WTC11 (cell line): ENCODE results near the gene PHOSPHO1. TPM values are rescaled to one million over a fixed set of nuclear protein-coding genes. Genes with fewer than 3 reads are reported as not detected.

Experiments
- ATAC-seq: fragments of 200-7000 bp; cut with Tn5 transposase; 2 replicates; pipeline ENCODE4 v1.10.0; 2021; ENCODE audit warnings: mild to moderate bottlenecking, moderate library complexity
- CTCF ChIA-PET: fragments of 300-600 bp; sonication (Branson Sonifier 250); formaldehyde crosslinking; loops from one replicate; lab custom pipeline; 2021; ENCODE audit warnings: antibody characterized with exemption; lab: Charles Lee
- POLR2A ChIA-PET: fragments of 350-600 bp; sonication (Branson Sonifier 250); formaldehyde crosslinking; loops from one replicate; lab custom pipeline; 2021; ENCODE audit warnings: antibody characterized with exemption; lab: Charles Lee
- DNase-seq: peaks from one replicate; pipeline ENCODE4 v3.0.0; 2021; ENCODE audit warnings: low spot score
- H3K27ac Mint-ChIP-seq: 2 replicates; pipeline ENCODE4 v1.8.0; 2021; ENCODE audit warnings: mixed read lengths
- H3K27me3 Mint-ChIP-seq: 2 replicates; pipeline ENCODE4 v1.8.0; 2021; ENCODE audit warnings: low read depth, mild to moderate bottlenecking, moderate library complexity, mixed read lengths
- H3K36me3 Mint-ChIP-seq: 2 replicates; pipeline ENCODE4 v1.8.0; 2021; ENCODE audit warnings: mixed read lengths
- H3K4me1 Mint-ChIP-seq: 2 replicates; pipeline ENCODE4 v1.8.0; 2022; ENCODE audit warnings: mixed read lengths
- H3K4me3 Mint-ChIP-seq: 2 replicates; pipeline ENCODE4 v1.8.0; 2021; ENCODE audit warnings: mild to moderate bottlenecking, moderate library complexity, mixed read lengths
- H3K9me3 Mint-ChIP-seq: 2 replicates; pipeline ENCODE4 v1.8.0; 2021; ENCODE audit warnings: mixed read lengths
- CBFB ChIP-seq: sonication (generic); formaldehyde crosslinking; IDR thresholded peaks from 2 replicates; pipeline ENCODE4 v1.8.1; 2022; ENCODE audit warnings: mild to moderate bottlenecking, low read depth, missing genetic modification reagents
- ELF4 ChIP-seq: sonication (generic); formaldehyde crosslinking; IDR thresholded peaks from 2 replicates; pipeline ENCODE4 v1.8.1; 2022; ENCODE audit warnings: low read depth, mild to moderate bottlenecking, moderate library complexity, missing genetic modification reagents
- FOXK1 ChIP-seq: sonication (generic); formaldehyde crosslinking; IDR thresholded peaks from 2 replicates; pipeline ENCODE4 v1.8.0; 2022; ENCODE audit warnings: mild to moderate bottlenecking, moderate library complexity, missing genetic modification reagents
- HMGA2 ChIP-seq: fragments of 250-450 bp; sonication (Bioruptor Pico); IDR thresholded peaks from 2 replicates; pipeline ENCODE4 v1.4.0; 2021; ENCODE audit warnings: mild to moderate bottlenecking, moderate library complexity
- NFE2L1 ChIP-seq: sonication (generic); formaldehyde crosslinking; IDR thresholded peaks from 2 replicates; pipeline ENCODE4 v1.8.1; 2023; ENCODE audit warnings: missing genetic modification reagents
- NFYB ChIP-seq: sonication (generic); formaldehyde crosslinking; conservative IDR thresholded peaks from 2 replicates; pipeline ENCODE4 v1.8.0; 2022; ENCODE audit warnings: low read depth, missing genetic modification reagents
- NR2C2 ChIP-seq: sonication (generic); formaldehyde crosslinking; IDR thresholded peaks from 2 replicates; pipeline ENCODE4 v1.8.0; 2022; ENCODE audit warnings: mild to moderate bottlenecking, missing genetic modification reagents
- NR3C1 ChIP-seq: sonication (generic); formaldehyde crosslinking; conservative IDR thresholded peaks from 2 replicates; pipeline ENCODE4 v1.8.1; 2023; ENCODE audit warnings: low read depth, mild to moderate bottlenecking, missing genetic modification reagents
- SMAD3 ChIP-seq: sonication (generic); formaldehyde crosslinking; IDR thresholded peaks from 2 replicates; pipeline ENCODE4 v1.8.0; 2022; ENCODE audit warnings: missing genetic modification reagents, mild to moderate bottlenecking, borderline replicate concordance
- SMAD4 ChIP-seq: sonication (generic); formaldehyde crosslinking; IDR thresholded peaks from 2 replicates; pipeline ENCODE4 v1.8.0; 2022; ENCODE audit warnings: mild to moderate bottlenecking, missing genetic modification reagents
- TCF7 ChIP-seq: sonication (generic); formaldehyde crosslinking; IDR thresholded peaks from 2 replicates; pipeline ENCODE4 v1.8.0; 2022; ENCODE audit warnings: mild to moderate bottlenecking, low read depth, missing genetic modification reagents, moderate library complexity
- TEAD4 ChIP-seq: sonication (generic); formaldehyde crosslinking; IDR thresholded peaks from 2 replicates; pipeline ENCODE4 v1.8.0; 2022; ENCODE audit warnings: mild to moderate bottlenecking, missing genetic modification reagents
- ZNF232 ChIP-seq: sonication (generic); formaldehyde crosslinking; IDR thresholded peaks from 2 replicates; pipeline ENCODE4 v1.8.0; 2022; ENCODE audit warnings: mild to moderate bottlenecking, missing genetic modification reagents
- ZNF416 ChIP-seq: fragments of 250-450 bp; sonication (Bioruptor Pico); IDR thresholded peaks from 2 replicates; pipeline ENCODE4 v1.9.0; 2021; ENCODE audit warnings: mild to moderate bottlenecking, inconsistent platforms
- ZNF671 ChIP-seq: fragments of 250-450 bp; sonication (Bioruptor Pico); IDR thresholded peaks from 2 replicates; pipeline ENCODE4 v1.8.0; 2021; ENCODE audit warnings: mild to moderate bottlenecking
- total RNA-seq: library from RNA; stranded (reverse); gene quantifications from 3 replicates; pipeline ENCODE4 v1.2.3, GENCODE V29; 2021
- TF ChIP-seq, protein P1 (sequence below): sonication (generic); formaldehyde crosslinking; IDR thresholded peaks from 2 replicates; pipeline ENCODE4 v1.8.0; 2023; ENCODE audit warnings: mild to moderate bottlenecking, missing genetic modification reagents
- TF ChIP-seq, protein P2 (sequence below): fragments of 200-600 bp; IDR thresholded peaks from 2 replicates; pipeline ENCODE4 v1.8.0; 2022; ENCODE audit warnings: antibody characterized with exemption
- TF ChIP-seq, protein P3 (sequence below): sonication (generic); formaldehyde crosslinking; conservative IDR thresholded peaks from 2 replicates; pipeline ENCODE4 v1.8.1; 2022; ENCODE audit warnings: mild to moderate bottlenecking, missing genetic modification reagents
- TF ChIP-seq, protein P4 (sequence below): sonication (generic); formaldehyde crosslinking; IDR thresholded peaks from 2 replicates; pipeline ENCODE4 v1.8.1; 2023; ENCODE audit warnings: mild to moderate bottlenecking, moderate library complexity, missing genetic modification reagents
- TF ChIP-seq, protein P5 (sequence below): sonication (generic); formaldehyde crosslinking; IDR thresholded peaks from 2 replicates; pipeline ENCODE4 v1.8.1; 2023; ENCODE audit warnings: mild to moderate bottlenecking, missing genetic modification reagents
- TF ChIP-seq, protein P6 (sequence below): sonication (generic); formaldehyde crosslinking; IDR thresholded peaks from 2 replicates; pipeline ENCODE4 v1.8.1; 2022; ENCODE audit warnings: missing genetic modification reagents, borderline replicate concordance
- TF ChIP-seq, protein P7 (sequence below): sonication (generic); formaldehyde crosslinking; IDR thresholded peaks from 2 replicates; pipeline ENCODE4 v1.8.1; 2023; ENCODE audit warnings: mild to moderate bottlenecking, missing genetic modification reagents
- TF ChIP-seq, protein P8 (sequence below): fragments of 250-450 bp; sonication (Bioruptor Pico); conservative IDR thresholded peaks from 2 replicates; pipeline ENCODE4 v1.9.0; 2021; ENCODE audit warnings: mild to moderate bottlenecking

The PHOSPHO1 gene
- total RNA-seq, 1 experiment from 2014 or later = 0.81 TPM

DNA sequence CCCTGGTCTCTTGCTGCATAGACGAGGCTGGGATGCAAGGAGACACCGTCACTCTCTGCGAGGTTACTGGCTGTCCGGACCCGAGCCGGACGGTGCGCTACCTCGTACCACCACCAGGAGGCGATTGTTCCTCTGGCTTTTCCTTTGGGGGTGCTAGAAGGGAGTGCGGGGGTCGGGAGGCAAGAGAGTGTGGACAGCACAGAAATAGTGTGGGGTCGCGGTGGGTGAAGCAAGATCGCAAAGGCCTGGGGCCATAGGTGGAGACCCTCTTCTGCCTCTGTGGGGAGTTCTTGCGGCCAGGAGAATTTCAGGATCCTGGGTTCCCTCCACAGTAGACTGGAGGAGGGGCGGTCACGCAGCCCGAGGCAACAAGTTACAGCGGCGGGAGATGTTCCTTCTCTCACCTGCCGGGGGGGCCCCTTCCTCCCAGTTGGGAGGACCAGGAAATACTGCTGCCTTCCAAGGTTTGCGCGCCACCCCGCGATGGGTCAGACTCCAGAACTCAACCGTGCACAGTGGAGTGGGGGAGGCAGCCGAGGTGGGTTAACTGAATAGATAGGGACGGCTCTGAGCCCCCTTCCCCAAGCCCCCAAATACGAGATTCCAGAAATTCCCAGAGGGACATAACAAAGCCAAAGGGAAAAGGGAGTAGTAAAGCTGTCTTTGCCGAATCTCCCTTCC lies 6.9 kb downstream of the PHOSPHO1 start (continued):
- TF ChIP-seq, protein P1, sequence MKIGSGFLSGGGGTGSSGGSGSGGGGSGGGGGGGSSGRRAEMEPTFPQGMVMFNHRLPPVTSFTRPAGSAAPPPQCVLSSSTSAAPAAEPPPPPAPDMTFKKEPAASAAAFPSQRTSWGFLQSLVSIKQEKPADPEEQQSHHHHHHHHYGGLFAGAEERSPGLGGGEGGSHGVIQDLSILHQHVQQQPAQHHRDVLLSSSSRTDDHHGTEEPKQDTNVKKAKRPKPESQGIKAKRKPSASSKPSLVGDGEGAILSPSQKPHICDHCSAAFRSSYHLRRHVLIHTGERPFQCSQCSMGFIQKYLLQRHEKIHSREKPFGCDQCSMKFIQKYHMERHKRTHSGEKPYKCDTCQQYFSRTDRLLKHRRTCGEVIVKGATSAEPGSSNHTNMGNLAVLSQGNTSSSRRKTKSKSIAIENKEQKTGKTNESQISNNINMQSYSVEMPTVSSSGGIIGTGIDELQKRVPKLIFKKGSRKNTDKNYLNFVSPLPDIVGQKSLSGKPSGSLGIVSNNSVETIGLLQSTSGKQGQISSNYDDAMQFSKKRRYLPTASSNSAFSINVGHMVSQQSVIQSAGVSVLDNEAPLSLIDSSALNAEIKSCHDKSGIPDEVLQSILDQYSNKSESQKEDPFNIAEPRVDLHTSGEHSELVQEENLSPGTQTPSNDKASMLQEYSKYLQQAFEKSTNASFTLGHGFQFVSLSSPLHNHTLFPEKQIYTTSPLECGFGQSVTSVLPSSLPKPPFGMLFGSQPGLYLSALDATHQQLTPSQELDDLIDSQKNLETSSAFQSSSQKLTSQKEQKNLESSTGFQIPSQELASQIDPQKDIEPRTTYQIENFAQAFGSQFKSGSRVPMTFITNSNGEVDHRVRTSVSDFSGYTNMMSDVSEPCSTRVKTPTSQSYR (CRISPR knock-in tag) = no peak
- TF ChIP-seq ZNF416 (no peak), TCF7 (0 out of 2 replicates have a peak, but pooled peaks have one; percentile 20), FOXK1 (no peak), CBFB (no peak), SMAD4 (no peak), NR2C2 (CRISPR knock-in tag) (no peak), ELF4 (CRISPR knock-in tag) (no peak), SMAD3 (no peak)
- TF ChIP-seq, protein P2, sequence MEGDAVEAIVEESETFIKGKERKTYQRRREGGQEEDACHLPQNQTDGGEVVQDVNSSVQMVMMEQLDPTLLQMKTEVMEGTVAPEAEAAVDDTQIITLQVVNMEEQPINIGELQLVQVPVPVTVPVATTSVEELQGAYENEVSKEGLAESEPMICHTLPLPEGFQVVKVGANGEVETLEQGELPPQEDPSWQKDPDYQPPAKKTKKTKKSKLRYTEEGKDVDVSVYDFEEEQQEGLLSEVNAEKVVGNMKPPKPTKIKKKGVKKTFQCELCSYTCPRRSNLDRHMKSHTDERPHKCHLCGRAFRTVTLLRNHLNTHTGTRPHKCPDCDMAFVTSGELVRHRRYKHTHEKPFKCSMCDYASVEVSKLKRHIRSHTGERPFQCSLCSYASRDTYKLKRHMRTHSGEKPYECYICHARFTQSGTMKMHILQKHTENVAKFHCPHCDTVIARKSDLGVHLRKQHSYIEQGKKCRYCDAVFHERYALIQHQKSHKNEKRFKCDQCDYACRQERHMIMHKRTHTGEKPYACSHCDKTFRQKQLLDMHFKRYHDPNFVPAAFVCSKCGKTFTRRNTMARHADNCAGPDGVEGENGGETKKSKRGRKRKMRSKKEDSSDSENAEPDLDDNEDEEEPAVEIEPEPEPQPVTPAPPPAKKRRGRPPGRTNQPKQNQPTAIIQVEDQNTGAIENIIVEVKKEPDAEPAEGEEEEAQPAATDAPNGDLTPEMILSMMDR = peak; percentile 95
- TF ChIP-seq, protein P3, sequence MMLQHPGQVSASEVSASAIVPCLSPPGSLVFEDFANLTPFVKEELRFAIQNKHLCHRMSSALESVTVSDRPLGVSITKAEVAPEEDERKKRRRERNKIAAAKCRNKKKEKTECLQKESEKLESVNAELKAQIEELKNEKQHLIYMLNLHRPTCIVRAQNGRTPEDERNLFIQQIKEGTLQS (CRISPR knock-in tag) = no peak
- TF ChIP-seq, protein P4, sequence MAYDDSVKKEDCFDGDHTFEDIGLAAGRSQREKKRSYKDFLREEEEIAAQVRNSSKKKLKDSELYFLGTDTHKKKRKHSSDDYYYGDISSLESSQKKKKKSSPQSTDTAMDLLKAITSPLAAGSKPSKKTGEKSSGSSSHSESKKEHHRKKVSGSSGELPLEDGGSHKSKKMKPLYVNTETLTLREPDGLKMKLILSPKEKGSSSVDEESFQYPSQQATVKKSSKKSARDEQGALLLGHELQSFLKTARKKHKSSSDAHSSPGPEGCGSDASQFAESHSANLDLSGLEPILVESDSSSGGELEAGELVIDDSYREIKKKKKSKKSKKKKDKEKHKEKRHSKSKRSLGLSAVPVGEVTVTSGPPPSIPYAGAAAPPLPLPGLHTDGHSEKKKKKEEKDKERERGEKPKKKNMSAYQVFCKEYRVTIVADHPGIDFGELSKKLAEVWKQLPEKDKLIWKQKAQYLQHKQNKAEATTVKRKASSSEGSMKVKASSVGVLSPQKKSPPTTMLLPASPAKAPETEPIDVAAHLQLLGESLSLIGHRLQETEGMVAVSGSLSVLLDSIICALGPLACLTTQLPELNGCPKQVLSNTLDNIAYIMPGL (CRISPR knock-in tag) = peak; percentile 29; the same call in 1 of the 2 replicates
- TF ChIP-seq, protein P5, sequence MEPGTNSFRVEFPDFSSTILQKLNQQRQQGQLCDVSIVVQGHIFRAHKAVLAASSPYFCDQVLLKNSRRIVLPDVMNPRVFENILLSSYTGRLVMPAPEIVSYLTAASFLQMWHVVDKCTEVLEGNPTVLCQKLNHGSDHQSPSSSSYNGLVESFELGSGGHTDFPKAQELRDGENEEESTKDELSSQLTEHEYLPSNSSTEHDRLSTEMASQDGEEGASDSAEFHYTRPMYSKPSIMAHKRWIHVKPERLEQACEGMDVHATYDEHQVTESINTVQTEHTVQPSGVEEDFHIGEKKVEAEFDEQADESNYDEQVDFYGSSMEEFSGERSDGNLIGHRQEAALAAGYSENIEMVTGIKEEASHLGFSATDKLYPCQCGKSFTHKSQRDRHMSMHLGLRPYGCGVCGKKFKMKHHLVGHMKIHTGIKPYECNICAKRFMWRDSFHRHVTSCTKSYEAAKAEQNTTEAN = peak; percentile 28; the same call in 1 of the 2 replicates

DNA sequence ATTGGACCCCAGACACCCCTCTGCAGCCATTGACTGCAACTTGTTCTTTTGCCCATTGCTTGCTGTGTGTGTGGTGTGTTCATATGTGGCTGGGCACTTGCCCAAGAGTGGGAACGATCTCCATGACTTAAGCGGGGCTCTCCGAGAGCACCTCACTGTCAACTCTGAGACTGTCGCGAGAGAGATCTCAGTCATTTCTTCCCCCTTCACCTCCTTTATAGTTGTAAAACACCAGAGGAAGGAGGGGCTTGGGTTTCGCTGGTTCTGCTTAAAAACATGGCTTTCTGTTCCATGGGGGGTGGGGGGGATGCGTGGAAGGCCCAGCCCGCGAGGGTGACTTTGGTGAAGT lies 7.4 kb downstream of the PHOSPHO1 start:
- H3K9me3 Mint-ChIP-seq = no peaks in the 10 kb centered on the region
- ATAC-seq (no peak), DNase-seq (no peak)
- peak overlapping the region; percentile 76 for H3K4me3 Mint-ChIP-seq
- CTCF ChIA-PET = interaction anchor here (1.0 to 1.9 kb wide), 5 partner anchors 11 to 339 kb away, joined by 3 to 10 read pairs (median 5); no protein-coding TSS in a partner anchor
- peaks cover 31% of the 10 kb centered on the region for H3K4me1 Mint-ChIP-seq
- TF ChIP-seq ZNF671 (CRISPR knock-in tag) (no peak), ZNF232 (CRISPR knock-in tag) (no peak), NFE2L1 (no peak), TEAD4 (CRISPR knock-in tag) (no peak), NR3C1 (no peak), HMGA2 (CRISPR knock-in tag) (no peak), FOXK1 (no peak), SMAD4 (no peak), NFYB (no peak)
- TF ChIP-seq, protein P6, sequence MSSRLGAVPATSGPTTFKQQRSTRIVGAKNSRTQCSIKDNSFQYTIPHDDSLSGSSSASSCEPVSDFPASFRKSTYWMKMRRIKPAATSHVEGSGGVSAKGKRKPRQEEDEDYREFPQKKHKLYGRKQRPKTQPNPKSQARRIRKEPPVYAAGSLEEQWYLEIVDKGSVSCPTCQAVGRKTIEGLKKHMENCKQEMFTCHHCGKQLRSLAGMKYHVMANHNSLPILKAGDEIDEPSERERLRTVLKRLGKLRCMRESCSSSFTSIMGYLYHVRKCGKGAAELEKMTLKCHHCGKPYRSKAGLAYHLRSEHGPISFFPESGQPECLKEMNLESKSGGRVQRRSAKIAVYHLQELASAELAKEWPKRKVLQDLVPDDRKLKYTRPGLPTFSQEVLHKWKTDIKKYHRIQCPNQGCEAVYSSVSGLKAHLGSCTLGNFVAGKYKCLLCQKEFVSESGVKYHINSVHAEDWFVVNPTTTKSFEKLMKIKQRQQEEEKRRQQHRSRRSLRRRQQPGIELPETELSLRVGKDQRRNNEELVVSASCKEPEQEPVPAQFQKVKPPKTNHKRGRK = no peak
- TF ChIP-seq, protein P7, sequence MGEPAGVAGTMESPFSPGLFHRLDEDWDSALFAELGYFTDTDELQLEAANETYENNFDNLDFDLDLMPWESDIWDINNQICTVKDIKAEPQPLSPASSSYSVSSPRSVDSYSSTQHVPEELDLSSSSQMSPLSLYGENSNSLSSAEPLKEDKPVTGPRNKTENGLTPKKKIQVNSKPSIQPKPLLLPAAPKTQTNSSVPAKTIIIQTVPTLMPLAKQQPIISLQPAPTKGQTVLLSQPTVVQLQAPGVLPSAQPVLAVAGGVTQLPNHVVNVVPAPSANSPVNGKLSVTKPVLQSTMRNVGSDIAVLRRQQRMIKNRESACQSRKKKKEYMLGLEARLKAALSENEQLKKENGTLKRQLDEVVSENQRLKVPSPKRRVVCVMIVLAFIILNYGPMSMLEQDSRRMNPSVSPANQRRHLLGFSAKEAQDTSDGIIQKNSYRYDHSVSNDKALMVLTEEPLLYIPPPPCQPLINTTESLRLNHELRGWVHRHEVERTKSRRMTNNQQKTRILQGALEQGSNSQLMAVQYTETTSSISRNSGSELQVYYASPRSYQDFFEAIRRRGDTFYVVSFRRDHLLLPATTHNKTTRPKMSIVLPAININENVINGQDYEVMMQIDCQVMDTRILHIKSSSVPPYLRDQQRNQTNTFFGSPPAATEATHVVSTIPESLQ (CRISPR knock-in tag) = no peak
- TF ChIP-seq, protein P8, sequence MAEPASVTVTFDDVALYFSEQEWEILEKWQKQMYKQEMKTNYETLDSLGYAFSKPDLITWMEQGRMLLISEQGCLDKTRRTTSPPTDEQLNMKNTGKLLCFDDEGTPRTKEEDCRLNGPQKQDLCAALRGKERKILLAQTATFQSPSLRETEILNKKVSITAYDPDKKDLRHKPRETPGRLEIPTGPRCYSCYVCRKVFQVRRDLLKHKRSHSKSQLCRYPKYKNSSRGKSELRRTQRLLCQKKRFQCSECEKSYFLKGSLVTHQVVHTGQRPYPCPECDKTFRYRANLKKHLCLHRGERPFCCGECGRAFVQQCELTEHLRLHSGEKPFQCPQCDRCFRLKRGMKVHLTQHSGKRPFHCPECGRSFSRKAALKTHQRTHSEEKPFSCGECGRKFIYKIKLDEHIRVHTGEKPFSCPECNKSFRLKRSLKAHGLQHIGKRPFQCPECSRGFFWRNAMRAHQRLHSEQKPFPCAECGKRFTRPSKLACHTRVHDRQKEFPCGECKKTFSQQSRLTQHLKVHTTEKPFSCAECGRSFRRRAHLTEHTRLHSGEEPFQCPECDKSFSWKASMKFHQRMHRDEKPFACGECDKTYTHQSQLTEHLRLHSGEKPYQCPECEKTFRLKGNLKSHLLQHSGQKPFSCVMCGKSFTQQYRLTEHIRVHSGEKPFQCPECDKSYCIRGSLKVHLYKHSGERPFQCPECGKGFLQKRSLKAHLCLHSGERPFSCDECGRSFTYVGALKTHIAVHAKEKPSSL = no peak
- TF ChIP-seq, all 79 proteins: peak for 0
- H3K36me3 Mint-ChIP-seq = no peaks in the 10 kb centered on the region
- H3K27me3 Mint-ChIP-seq = peaks cover 71% of the 10 kb centered on the region
- POLR2A ChIA-PET = no interaction called here
- H3K27ac Mint-ChIP-seq = no peak overlapping the region
